Heart right ventricle (tissue), 16 donors: Measurements from ENCODE around the gene SCP2. TPM values are rescaled to one million over a fixed set of nuclear protein-coding genes. Genes with fewer than 3 reads are reported as not detected.

ENCODE experiments used
- ATAC-seq, 8 donors: fragments of 200-7000 bp; cut with Tn5 transposase; one replicate each; pipeline ENCODE4 v1.9.1; 2020; ENCODE audit warnings: mild to moderate bottlenecking in 8 of 8, moderate library complexity in 8 of 8, moderate number of reproducible peaks in 1 of 8
- DNase-seq, 2 donors: peaks; one replicate each; pipeline ENCODE4 v3.0.0-alpha.2; 2020
- H3K27ac ChIP-seq, 10 donors: fragments of 200-600 bp; sonication (generic) in 2 of 10; one replicate each; pipeline versions ENCODE4 v1.5.0 to v1.8.0; 2020 to 2022; ENCODE audit warnings: mild to moderate bottlenecking in 3 of 10
- H3K27me3 ChIP-seq, 7 donors: fragments of 200-600 bp; one replicate each; pipeline ENCODE4 v1.8.0; 2021 to 2022; ENCODE audit warnings: mild to moderate bottlenecking in 2 of 7
- H3K36me3 ChIP-seq, 9 donors: fragments of 200-600 bp; sonication (generic) in 1 of 9; one replicate each; pipeline versions ENCODE4 v1.5.0 to v1.8.0; 2020 to 2022; ENCODE audit warnings: mild to moderate bottlenecking in 2 of 9
- H3K4me1 ChIP-seq, 9 donors: fragments of 200-600 bp; sonication (generic) in 1 of 9; one replicate each; pipeline versions ENCODE4 v1.5.0 to v1.8.0; 2020 to 2022; ENCODE audit warnings: mild to moderate bottlenecking in 4 of 9
- H3K4me3 ChIP-seq, 10 donors: fragments of 200-600 bp; sonication (generic) in 2 of 10; one replicate each; pipeline versions ENCODE4 v1.5.0 to v1.8.0; 2020 to 2022; ENCODE audit warnings: mild to moderate bottlenecking in 7 of 10, moderate library complexity in 2 of 10
- H3K9me3 ChIP-seq, 11 donors: fragments of 200-600 bp in 10 of 11; sonication (generic) in 2 of 11; one replicate each; pipeline versions ENCODE4 v1.5.0 to v1.8.0; 2013 to 2022; ENCODE audit warnings: mild to moderate bottlenecking in 2 of 11, control low read depth in 1 of 11, moderate library complexity in 1 of 11
- WGBS, 2 donors: extraction: QIAGEN DNeasy Blood & Tissue Kit; methylation state at CpG; one replicate each; pipeline ENCODE4 v1.1.7; 2013; ENCODE audit warnings: inconsistent platforms in 1 of 2; 5-methylcytosine and 5-hydroxymethylcytosine counted together
- intact Hi-C, 10 donors: fragments of 100-400 bp; cut with DNase I; formaldehyde crosslinking; loops; one replicate each; pipeline versions ENCODE4 v1.11.1 to v1.14.2; 2022
- polyA plus RNA-seq, 2 donors: library from polyadenylated mRNA; stranded (reverse); fragments of 200-250 nt; gene quantifications; one replicate each; pipeline ENCODE4 v1.2.3, GENCODE V29; 2013
- total RNA-seq, 10 donors: library from RNA; stranded (reverse); fragmentation: NEBNext Ultra II Directional in 3 of 10; extraction: Animal tissue kit (Norgen Biotek cat#: 25700) in 3 of 10; gene quantifications; one replicate each; pipeline versions ENCODE4 v1.2.1 to v1.2.4, GENCODE V29; 2021 to 2023
- TF ChIP-seq, protein P1 (sequence below), 9 donors: fragments of 200-600 bp; sonication (generic) in 2 of 9; IDR thresholded peaks; one replicate each; pipeline versions ENCODE4 v1.5.0 to v1.8.0; 2021 to 2022; ENCODE audit warnings: antibody characterized with exemption in 9 of 9, mild to moderate bottlenecking in 5 of 9, moderate library complexity in 1 of 9
- donor health status: Arrhythmogenic right ventricular cardiomyopathy.
- donor health status: ischemic (EF 13 %, LVEDD 7.1; RV severe dilation, severe dysfunction).
- donor health status: healthy with polysubstance abuse.
- donor health status: DM: no; HTN: yes; CAD: no.
- donor health status: DM: no; HTN: no; CAD: no.
- donor health status: ischemic (EF 25% LVEDD 6.9; RV normal size, moderate dysfunction).
- donor health status: ischemic (EF 25% LVEDD 5.7; RV mildly dilated, moderate dysfunction).
- donor health status: healthy.
- donor health status: DM: yes; HTN: yes; CAD: no.
- donor health status: Ischemic cardiomyopathy.
- donor health status: ischemic (EF 35%, LVEDD 5.7; RV mildly dilated, moderate dysfunction).
- donor health status: nonischemic (EF 11% LVEDD 7.7; RV severe dilation, severe dysfunction).
- donor health status: DM: yes; HTN: yes; CAD: no.
- donor health status: PGD.
- donor health status: ischemic (EF 29% LVEDD 5.4; RV normal size, mild dysfunction).
- donor health status: nonischemic (EF 23%, LVEDD 6.1; RV moderate dilation, normal function).

Gene SCP2
- total and polyA plus RNA-seq, 12 donors = 82.3 to 149 (median 126) TPM

DNA sequence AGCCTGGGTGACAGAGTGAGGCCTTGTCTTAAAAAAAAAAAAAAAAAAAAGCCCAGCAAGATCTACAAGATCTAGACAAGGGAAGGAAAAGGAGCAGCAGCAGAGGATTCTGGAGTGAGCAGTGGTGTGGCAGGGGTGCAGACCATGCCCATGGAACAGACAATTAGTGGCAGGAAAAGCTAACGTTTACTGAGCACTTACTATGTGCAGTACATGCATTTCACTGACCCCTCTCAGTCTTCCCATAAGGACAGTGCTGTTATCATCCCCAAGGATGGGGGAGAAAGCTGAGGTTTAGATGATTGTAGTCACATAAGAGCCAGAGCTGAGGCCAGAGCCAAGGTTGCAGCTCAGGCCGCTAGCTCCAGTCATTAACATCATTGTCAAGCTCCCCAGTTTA, 140.8 kb downstream of the SCP2 start:
- Histone ChIP-seq H3K9me3 (no peaks in the 10 kb centered on the region), H3K4me3 (no peak overlapping the region), H3K36me3 (peaks cover 0 to 10% (median 0%) of the 10 kb centered on the region in 9 donors), H3K27me3 (peaks cover 0 to 12% (median under 1%) of the 10 kb centered on the region in 7 donors), H3K27ac (no peak overlapping the region), H3K4me1 (peaks cover 0 to 14% (median 4%) of the 10 kb centered on the region in 9 donors)
- DNase-seq = no peak
- ATAC-seq = no peak
- intact Hi-C loops = loop anchor here in 1 of 10 donors (10.0 kb wide), 1 partner anchor 117 kb away; no protein-coding TSS in a partner anchor
- TF ChIP-seq, protein P1, sequence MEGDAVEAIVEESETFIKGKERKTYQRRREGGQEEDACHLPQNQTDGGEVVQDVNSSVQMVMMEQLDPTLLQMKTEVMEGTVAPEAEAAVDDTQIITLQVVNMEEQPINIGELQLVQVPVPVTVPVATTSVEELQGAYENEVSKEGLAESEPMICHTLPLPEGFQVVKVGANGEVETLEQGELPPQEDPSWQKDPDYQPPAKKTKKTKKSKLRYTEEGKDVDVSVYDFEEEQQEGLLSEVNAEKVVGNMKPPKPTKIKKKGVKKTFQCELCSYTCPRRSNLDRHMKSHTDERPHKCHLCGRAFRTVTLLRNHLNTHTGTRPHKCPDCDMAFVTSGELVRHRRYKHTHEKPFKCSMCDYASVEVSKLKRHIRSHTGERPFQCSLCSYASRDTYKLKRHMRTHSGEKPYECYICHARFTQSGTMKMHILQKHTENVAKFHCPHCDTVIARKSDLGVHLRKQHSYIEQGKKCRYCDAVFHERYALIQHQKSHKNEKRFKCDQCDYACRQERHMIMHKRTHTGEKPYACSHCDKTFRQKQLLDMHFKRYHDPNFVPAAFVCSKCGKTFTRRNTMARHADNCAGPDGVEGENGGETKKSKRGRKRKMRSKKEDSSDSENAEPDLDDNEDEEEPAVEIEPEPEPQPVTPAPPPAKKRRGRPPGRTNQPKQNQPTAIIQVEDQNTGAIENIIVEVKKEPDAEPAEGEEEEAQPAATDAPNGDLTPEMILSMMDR (IDR thresholded peaks at IDR 0.05) = no peak
- 89% methylated on average over 2 of the region's 2 CpGs for WGBS, 2 donors

DNA sequence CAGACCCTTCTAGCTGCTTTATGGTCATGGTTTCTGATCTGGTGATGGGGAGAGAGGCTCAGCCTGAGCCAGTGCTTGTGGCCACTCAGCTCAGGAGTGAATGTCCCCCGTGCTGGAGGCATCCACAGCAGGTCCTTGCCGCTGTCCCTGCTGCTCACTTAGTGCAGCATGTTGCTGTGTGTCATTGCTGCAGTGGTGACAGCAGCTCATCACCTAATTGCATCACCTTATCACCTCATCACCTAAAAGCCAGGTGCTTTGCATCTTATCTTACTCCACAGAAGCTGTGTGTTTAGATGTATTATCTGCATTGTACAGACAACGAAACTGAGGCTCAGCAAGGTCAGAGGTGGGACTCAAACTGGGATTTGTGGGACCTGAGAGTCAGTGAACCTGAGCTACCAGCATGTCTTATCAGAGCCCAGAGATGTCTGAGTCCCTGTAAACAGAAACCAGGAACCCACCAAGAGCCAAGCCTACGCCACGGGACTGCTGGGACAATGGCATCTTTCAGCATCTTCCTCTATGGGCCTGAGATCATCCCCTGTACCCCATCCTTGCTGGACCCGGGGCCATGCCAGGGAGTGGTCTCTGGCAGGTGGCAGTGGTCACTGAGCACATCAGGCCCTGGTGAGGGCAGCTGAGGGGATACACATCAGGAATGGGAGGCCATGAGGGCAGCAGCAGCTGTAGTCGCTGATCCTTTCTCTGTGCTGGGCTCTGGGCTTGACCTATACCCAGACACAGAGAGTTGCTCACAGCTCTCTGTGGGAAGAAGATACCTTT, 141.4 kb downstream of the SCP2 start:
- H3K4me1 ChIP-seq = peaks cover 0 to 16% (median 0%) of the 10 kb centered on the region in 9 donors
- WGBS, 2 donors = 89 to 90% methylated on average over 7 of the region's 7 CpGs
- H3K27ac ChIP-seq = no peak overlapping the region
- intact Hi-C loops = loop anchor here in 1 of 10 donors (10.0 kb wide), 1 partner anchor 116 kb away; no protein-coding TSS in a partner anchor
- TF ChIP-seq, protein P1 (IDR thresholded peaks at IDR 0.05) = no peak
- no peak overlapping the region for H3K4me3 ChIP-seq
- ATAC-seq (no peak), DNase-seq (no peak)
- H3K27me3 ChIP-seq = peaks cover 0 to 6% (median 0%) of the 10 kb centered on the region in 7 donors
- no peaks in the 10 kb centered on the region for H3K9me3 ChIP-seq
- peaks cover 0 to 10% (median 0%) of the 10 kb centered on the region in 9 donors for H3K36me3 ChIP-seq

DNA sequence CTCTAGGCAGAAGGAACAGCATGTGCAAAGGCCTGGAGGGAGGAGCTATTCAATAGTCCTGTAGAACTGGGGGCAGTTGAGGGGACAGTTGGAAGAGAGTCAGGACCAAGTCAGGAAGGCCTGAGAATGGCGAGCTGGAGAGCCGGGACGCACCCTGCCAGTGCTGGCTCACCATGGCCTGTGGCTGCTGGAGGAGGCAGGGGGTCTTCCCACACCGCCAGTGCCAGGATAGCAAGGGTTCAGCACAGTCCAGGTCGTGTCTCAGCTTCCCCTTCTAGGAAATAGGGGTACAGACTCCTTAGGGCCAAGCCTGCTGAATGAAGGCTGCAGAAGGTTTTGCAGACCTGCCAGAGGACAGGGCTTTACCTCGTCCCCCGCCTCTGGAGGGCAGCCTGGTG, 142.2 kb downstream of the SCP2 start:
- Histone ChIP-seq H3K27ac (no peak overlapping the region), H3K9me3 (no peaks in the 10 kb centered on the region), H3K27me3 (no peaks in the 10 kb centered on the region), H3K36me3 (peaks cover 0 to 10% (median 0%) of the 10 kb centered on the region in 9 donors), H3K4me1 (peaks cover 0 to 24% (median 6%) of the 10 kb centered on the region in 9 donors), H3K4me3 (no peak overlapping the region)
- 83 to 88% methylated on average over 7 of the region's 7 CpGs for WGBS, 2 donors
- TF ChIP-seq, protein P1 (IDR thresholded peaks at IDR 0.05) = no peak
- no peak for ATAC-seq
- no peak for DNase-seq
- intact Hi-C loops = loop anchor here in 1 of 10 donors (10.0 kb wide), 1 partner anchor 116 kb away; no protein-coding TSS in a partner anchor

DNA sequence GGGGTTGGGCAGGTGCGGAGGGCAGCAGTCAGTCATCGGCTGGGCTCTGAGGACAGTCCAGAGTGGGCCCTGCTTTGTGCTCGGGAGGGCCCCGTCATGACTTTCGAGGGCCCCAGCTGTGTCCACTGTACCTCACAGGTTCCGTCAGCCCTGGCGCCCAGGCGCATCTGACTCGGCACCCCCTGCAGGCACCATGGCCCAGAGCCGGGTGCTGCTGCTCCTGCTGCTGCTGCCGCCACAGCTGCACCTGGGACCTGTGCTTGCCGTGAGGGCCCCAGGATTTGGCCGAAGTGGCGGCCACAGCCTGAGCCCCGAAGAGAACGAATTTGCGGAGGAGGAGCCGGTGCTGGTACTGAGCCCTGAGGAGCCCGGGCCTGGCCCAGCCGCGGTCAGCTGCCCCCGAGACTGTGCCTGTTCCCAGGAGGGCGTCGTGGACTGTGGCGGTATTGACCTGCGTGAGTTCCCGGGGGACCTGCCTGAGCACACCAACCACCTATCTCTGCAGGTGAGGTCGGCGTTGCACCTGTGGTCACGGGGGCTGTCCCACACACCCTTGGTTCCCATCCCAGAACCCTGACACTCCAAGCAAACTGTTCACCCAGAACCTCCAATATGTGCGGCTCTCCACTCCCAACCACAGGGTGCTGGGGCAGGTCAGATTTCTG, 142.7 kb downstream of the SCP2 start:
- ATAC-seq (no peak), DNase-seq (no peak)
- Histone ChIP-seq H3K27ac (no peak overlapping the region), H3K4me3 (no peak overlapping the region), H3K4me1 (peaks cover 0 to 29% (median 9%) of the 10 kb centered on the region in 9 donors), H3K27me3 (no peaks in the 10 kb centered on the region), H3K9me3 (no peaks in the 10 kb centered on the region), H3K36me3 (peaks cover 0 to 10% (median 0%) of the 10 kb centered on the region in 9 donors)
- TF ChIP-seq, protein P1 (IDR thresholded peaks at IDR 0.05) = no peak
- intact Hi-C loops = loop anchor here in 1 of 10 donors (10.0 kb wide), 1 partner anchor 115 kb away; no protein-coding TSS in a partner anchor
- 91 to 92% methylated on average over 31 of the region's 31 CpGs for WGBS, 2 donors
